Measurements from ENCODE around the gene COL26A1. TPM values are rescaled to one million over a fixed set of nuclear protein-coding genes. Genes with fewer than 3 reads are reported as not detected.

Gene COL26A1
- total RNA-seq, 1 donor from 2014 or later: 66.2 TPM

DNA sequence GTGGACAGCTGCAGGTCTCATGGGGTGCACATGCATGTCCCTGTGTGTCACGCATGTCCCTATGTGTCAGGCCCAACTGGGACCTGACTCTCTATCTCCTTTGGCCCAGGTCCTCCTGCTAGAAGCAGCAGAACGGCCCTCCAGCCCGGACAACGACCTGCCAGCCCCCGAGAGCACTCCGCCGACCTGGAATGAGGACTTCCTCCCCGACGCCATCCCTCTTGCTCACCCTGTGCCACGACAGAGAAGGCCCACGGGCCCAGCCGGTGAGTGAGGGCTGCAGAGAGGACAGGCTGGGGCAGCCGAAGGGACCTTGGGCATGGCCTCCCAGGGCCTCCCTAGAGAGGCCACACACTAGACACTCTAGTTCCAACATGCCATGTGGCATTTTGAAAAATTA lies 177.1 kb downstream of the COL26A1 start:
- H3K9me3 Mint-ChIP-seq (ENCODE audit: unreplicated experiment): no peaks in the 10 kb centered on the region
- no peaks in the 10 kb centered on the region for H3K36me3 Mint-ChIP-seq (ENCODE audit: unreplicated experiment)
- no peak overlapping the region for H3K27ac Mint-ChIP-seq (ENCODE audit: unreplicated experiment)
- H3K27me3 Mint-ChIP-seq (ENCODE audit: unreplicated experiment): peaks cover 9% of the 10 kb centered on the region
- no peak for DNase-seq
- no peaks in the 10 kb centered on the region for H3K4me1 Mint-ChIP-seq (ENCODE audit: low read depth, unreplicated experiment)
- TF ChIP-seq, protein P1, sequence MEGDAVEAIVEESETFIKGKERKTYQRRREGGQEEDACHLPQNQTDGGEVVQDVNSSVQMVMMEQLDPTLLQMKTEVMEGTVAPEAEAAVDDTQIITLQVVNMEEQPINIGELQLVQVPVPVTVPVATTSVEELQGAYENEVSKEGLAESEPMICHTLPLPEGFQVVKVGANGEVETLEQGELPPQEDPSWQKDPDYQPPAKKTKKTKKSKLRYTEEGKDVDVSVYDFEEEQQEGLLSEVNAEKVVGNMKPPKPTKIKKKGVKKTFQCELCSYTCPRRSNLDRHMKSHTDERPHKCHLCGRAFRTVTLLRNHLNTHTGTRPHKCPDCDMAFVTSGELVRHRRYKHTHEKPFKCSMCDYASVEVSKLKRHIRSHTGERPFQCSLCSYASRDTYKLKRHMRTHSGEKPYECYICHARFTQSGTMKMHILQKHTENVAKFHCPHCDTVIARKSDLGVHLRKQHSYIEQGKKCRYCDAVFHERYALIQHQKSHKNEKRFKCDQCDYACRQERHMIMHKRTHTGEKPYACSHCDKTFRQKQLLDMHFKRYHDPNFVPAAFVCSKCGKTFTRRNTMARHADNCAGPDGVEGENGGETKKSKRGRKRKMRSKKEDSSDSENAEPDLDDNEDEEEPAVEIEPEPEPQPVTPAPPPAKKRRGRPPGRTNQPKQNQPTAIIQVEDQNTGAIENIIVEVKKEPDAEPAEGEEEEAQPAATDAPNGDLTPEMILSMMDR (IDR thresholded peaks at IDR 0.05; ENCODE audit: partially characterized antibody, unreplicated experiment): no peak
- H3K4me3 Mint-ChIP-seq (ENCODE audit: unreplicated experiment): no peak overlapping the region

- H3K36me3 Mint-ChIP-seq (ENCODE audit: unreplicated experiment): no peaks in the 10 kb centered on the region
- DNase-seq: peak; percentile 86
- H3K4me1 Mint-ChIP-seq (ENCODE audit: low read depth, unreplicated experiment): no peaks in the 10 kb centered on the region
- TF ChIP-seq, protein P1 (IDR thresholded peaks at IDR 0.05; ENCODE audit: partially characterized antibody, unreplicated experiment): peak; percentile 99
- no peak overlapping the region for H3K4me3 Mint-ChIP-seq (ENCODE audit: unreplicated experiment)
- peaks cover 6% of the 10 kb centered on the region for H3K27me3 Mint-ChIP-seq (ENCODE audit: unreplicated experiment)
- H3K27ac Mint-ChIP-seq (ENCODE audit: unreplicated experiment): no peak overlapping the region
- H3K9me3 Mint-ChIP-seq (ENCODE audit: unreplicated experiment): peaks cover 2% of the 10 kb centered on the region
These were observed 180.0 kb downstream of the COL26A1 start for GRCh38 chr7:101542527-101543241.

GRCh38 chr7:101543242-101543766 lies 180.6 kb downstream of the COL26A1 start:
- TF ChIP-seq, protein P1 (IDR thresholded peaks at IDR 0.05; ENCODE audit: partially characterized antibody, unreplicated experiment): no peak
- H3K27me3 Mint-ChIP-seq (ENCODE audit: unreplicated experiment): peaks cover 6% of the 10 kb centered on the region
- H3K27ac Mint-ChIP-seq (ENCODE audit: unreplicated experiment): no peak overlapping the region
- no peaks in the 10 kb centered on the region for H3K36me3 Mint-ChIP-seq (ENCODE audit: unreplicated experiment)
- no peaks in the 10 kb centered on the region for H3K4me1 Mint-ChIP-seq (ENCODE audit: low read depth, unreplicated experiment)
- no peak overlapping the region for H3K4me3 Mint-ChIP-seq (ENCODE audit: unreplicated experiment)
- H3K9me3 Mint-ChIP-seq (ENCODE audit: unreplicated experiment): peaks cover 3% of the 10 kb centered on the region
- DNase-seq: no peak

GRCh38 chr7:101543846-101544245 lies 181.2 kb downstream of the COL26A1 start:
- TF ChIP-seq, protein P1 (IDR thresholded peaks at IDR 0.05; ENCODE audit: partially characterized antibody, unreplicated experiment): no peak
- Mint-ChIP-seq H3K27ac (ENCODE audit: unreplicated experiment) (no peak overlapping the region), H3K4me3 (ENCODE audit: unreplicated experiment) (no peak overlapping the region), H3K9me3 (ENCODE audit: unreplicated experiment) (peaks cover 3% of the 10 kb centered on the region), H3K4me1 (ENCODE audit: low read depth, unreplicated experiment) (no peaks in the 10 kb centered on the region), H3K27me3 (ENCODE audit: unreplicated experiment) (peaks cover 6% of the 10 kb centered on the region), H3K36me3 (ENCODE audit: unreplicated experiment) (no peaks in the 10 kb centered on the region)
- DNase-seq: no peak

Measured in glutamatergic neuron (in vitro differentiated cells).